ENCODE data around the gene ZNF649.

DNA sequence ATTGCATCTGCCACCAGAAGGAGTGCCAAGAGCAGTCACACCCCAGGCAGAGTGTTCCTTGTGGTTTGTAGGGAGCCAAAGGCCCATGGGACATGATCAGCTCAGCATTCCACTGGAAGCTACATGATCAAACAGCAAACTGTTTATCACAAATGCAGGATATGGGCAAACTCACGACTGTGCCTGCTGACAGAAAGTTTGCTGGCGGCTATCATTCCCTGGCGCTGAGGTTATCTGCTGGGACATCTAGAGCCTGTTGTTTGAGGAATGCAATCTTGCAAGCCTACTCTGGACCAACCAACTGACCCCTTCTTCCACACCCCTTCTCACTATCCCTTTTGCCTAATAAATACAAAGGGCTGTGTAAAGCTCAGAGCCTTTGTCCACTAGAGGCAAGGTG is 14.8 kb upstream of the ZNF649 start:
- TF ChIP-seq, protein P1, sequence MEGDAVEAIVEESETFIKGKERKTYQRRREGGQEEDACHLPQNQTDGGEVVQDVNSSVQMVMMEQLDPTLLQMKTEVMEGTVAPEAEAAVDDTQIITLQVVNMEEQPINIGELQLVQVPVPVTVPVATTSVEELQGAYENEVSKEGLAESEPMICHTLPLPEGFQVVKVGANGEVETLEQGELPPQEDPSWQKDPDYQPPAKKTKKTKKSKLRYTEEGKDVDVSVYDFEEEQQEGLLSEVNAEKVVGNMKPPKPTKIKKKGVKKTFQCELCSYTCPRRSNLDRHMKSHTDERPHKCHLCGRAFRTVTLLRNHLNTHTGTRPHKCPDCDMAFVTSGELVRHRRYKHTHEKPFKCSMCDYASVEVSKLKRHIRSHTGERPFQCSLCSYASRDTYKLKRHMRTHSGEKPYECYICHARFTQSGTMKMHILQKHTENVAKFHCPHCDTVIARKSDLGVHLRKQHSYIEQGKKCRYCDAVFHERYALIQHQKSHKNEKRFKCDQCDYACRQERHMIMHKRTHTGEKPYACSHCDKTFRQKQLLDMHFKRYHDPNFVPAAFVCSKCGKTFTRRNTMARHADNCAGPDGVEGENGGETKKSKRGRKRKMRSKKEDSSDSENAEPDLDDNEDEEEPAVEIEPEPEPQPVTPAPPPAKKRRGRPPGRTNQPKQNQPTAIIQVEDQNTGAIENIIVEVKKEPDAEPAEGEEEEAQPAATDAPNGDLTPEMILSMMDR (IDR thresholded peaks at IDR 0.05; ENCODE audit: low read depth, low read length, poor library complexity, severe bottlenecking): no peak
- TF ChIP-seq EZH2phosphoT487 (IDR thresholded peaks at IDR 0.05; ENCODE audit: borderline replicate concordance, low read length): no peak
